ENCODE results near the gene RRP12. TPM values are rescaled to one million over a fixed set of nuclear protein-coding genes. Genes with fewer than 3 reads are reported as not detected.

RRP12 gene
- total RNA-seq, 2 donors from 2014 or later: 33.0 to 34.7 TPM

DNA sequence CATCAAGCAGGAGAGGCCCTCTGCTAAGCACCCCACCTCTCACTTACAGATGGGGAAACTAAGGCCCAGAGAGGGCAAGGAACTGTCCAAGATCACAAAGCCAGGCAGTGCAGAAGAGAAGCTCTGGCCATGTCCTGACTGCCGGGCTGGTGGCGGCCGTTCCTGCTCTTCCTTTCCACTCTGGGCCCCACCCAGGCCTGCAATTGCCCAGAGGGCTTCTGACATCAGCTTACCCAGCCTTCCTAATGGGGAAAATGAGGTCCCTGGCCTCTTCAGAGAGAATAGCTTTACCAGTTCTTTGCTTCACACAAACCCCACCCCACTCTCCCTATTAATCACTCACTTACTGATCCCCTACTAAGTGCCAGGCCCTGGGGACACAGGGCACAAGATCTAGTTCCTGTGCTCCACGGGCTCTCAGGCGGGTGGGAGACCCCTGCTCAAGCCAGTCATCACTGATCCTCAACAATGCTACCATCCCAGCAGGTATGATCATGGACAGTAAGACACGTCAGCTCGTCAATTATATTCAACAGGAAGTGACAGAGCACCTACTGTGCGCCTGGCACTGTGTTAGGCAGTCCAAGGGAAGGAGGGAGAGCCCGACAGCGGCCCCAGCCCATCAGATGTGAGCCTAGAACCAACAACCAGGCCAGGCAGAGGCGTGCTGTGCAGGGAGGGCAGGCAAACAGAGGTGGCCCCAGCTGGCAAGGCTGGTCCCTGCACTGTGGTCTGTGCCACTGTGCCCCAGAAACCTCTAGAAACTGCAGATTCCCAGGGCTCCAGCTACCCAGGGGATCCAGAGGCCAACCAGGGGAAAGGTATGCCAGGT is 40.2 kb downstream of the RRP12 start:
- Histone ChIP-seq H3K4me3 (ENCODE audit: low read length) (no peak overlapping the region), H3K27ac (ENCODE audit: low read depth, low read length) (no peak overlapping the region), H3K9me3 (ENCODE audit: control insufficient read depth, low read length) (no peaks in the 10 kb centered on the region), H3K36me3 (ENCODE audit: control insufficient read depth, insufficient read depth, low read length) (peaks cover 44% of the 10 kb centered on the region), H3K27me3 (ENCODE audit: control insufficient read depth, insufficient read depth, low read length, poor library complexity, severe bottlenecking) (no peaks in the 10 kb centered on the region), H3K4me1 (ENCODE audit: control insufficient read depth, insufficient read depth, low read length) (no peaks in the 10 kb centered on the region), H3K9ac (ENCODE audit: extremely low read depth, low read length, poor library complexity, severe bottlenecking) (no peak overlapping the region)
- TF ChIP-seq, protein P1, sequence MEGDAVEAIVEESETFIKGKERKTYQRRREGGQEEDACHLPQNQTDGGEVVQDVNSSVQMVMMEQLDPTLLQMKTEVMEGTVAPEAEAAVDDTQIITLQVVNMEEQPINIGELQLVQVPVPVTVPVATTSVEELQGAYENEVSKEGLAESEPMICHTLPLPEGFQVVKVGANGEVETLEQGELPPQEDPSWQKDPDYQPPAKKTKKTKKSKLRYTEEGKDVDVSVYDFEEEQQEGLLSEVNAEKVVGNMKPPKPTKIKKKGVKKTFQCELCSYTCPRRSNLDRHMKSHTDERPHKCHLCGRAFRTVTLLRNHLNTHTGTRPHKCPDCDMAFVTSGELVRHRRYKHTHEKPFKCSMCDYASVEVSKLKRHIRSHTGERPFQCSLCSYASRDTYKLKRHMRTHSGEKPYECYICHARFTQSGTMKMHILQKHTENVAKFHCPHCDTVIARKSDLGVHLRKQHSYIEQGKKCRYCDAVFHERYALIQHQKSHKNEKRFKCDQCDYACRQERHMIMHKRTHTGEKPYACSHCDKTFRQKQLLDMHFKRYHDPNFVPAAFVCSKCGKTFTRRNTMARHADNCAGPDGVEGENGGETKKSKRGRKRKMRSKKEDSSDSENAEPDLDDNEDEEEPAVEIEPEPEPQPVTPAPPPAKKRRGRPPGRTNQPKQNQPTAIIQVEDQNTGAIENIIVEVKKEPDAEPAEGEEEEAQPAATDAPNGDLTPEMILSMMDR (conservative IDR thresholded peaks at IDR 0.05): no peak
- no peaks in the 10 kb centered on the region for H3K27me3 Mint-ChIP-seq (ENCODE audit: insufficient read depth)
- H3K36me3 Mint-ChIP-seq (ENCODE audit: low read depth): peaks cover 56% of the 10 kb centered on the region
- DNase-seq: no peak
- H3K4me1 Mint-ChIP-seq: peaks cover 14% of the 10 kb centered on the region
- H3K27ac Mint-ChIP-seq: no peak overlapping the region
- 96 to 98% methylated on average over 8 to 11 of the region's 11 CpGs for WGBS, 2 experiments (ENCODE audit: insufficient coverage in 1 of 2, insufficient read length in 1 of 2)
- H3K4me3 Mint-ChIP-seq: no peak overlapping the region
- H3K9me3 Mint-ChIP-seq: no peaks in the 10 kb centered on the region

DNA sequence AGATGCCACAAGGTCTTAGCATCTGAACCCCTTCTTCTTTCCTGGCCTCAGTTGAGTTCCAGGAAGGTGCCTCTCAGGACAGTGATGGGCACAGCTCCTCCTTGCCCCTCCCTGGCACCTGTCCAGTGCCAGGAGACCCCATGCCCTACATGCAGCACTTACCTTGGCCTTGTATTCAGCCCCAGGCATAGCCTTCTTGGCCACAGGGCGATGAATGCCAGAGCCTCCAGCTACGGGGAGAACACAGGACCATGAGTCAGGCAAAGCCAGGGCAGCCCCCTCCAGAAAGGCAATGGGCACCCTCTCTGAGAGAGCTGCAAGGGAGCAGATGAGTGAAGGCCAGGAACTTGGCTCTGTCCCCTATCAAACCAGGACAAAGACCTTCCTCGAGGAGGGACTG is 42.4 kb downstream of the RRP12 start:
- no peaks in the 10 kb centered on the region for H3K27me3 ChIP-seq (ENCODE audit: control insufficient read depth, insufficient read depth, low read length, poor library complexity, severe bottlenecking)
- DNase-seq: no peak
- no peaks in the 10 kb centered on the region for H3K4me1 ChIP-seq (ENCODE audit: control insufficient read depth, insufficient read depth, low read length)
- peaks cover 20% of the 10 kb centered on the region for H3K4me1 Mint-ChIP-seq
- no peak overlapping the region for H3K4me3 Mint-ChIP-seq
- H3K27ac ChIP-seq (ENCODE audit: low read depth, low read length): no peak overlapping the region
- H3K9me3 ChIP-seq (ENCODE audit: control insufficient read depth, low read length): no peaks in the 10 kb centered on the region
- TF ChIP-seq, protein P1 (conservative IDR thresholded peaks at IDR 0.05): no peak
- H3K9ac ChIP-seq (ENCODE audit: extremely low read depth, low read length, poor library complexity, severe bottlenecking): no peak overlapping the region
- H3K27ac Mint-ChIP-seq: no peak overlapping the region
- H3K36me3 Mint-ChIP-seq (ENCODE audit: low read depth): peaks cover 43% of the 10 kb centered on the region
- 90 to 92% methylated on average over 3 of the region's 3 CpGs for WGBS, 2 experiments (ENCODE audit: insufficient coverage in 1 of 2, insufficient read length in 1 of 2)
- H3K4me3 ChIP-seq (ENCODE audit: low read length): peak overlapping the region; percentile 7
- H3K27me3 Mint-ChIP-seq (ENCODE audit: insufficient read depth): no peaks in the 10 kb centered on the region
- no peaks in the 10 kb centered on the region for H3K9me3 Mint-ChIP-seq
- peaks cover 33% of the 10 kb centered on the region for H3K36me3 ChIP-seq (ENCODE audit: control insufficient read depth, insufficient read depth, low read length)

DNA sequence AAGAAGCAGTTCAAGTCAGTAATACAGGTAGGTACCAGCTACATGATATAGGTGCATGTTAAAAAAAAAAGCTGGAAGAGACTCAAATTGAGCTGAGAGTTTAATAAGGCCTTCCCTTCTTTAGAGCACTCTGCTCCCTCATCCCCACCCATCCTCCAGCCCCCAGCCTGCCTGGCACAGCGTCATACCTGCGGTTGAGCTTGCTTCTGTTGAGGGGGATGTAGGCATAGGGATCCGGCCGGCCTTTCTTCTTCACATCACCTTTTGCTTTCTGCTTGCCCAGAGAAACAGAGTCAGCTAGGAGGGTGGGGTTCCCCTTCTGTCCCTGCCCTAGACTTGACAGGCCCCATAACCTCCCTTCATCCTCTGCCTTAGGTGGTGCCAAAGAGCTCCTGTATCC is 42.8 kb downstream of the RRP12 start:
- Histone ChIP-seq H3K27me3 (ENCODE audit: control insufficient read depth, insufficient read depth, low read length, poor library complexity, severe bottlenecking) (no peaks in the 10 kb centered on the region), H3K4me1 (ENCODE audit: control insufficient read depth, insufficient read depth, low read length) (no peaks in the 10 kb centered on the region), H3K9me3 (ENCODE audit: control insufficient read depth, low read length) (no peaks in the 10 kb centered on the region), H3K4me3 (ENCODE audit: low read length) (no peak overlapping the region), H3K27ac (ENCODE audit: low read depth, low read length) (no peak overlapping the region), H3K36me3 (ENCODE audit: control insufficient read depth, insufficient read depth, low read length) (peaks cover 29% of the 10 kb centered on the region), H3K9ac (ENCODE audit: extremely low read depth, low read length, poor library complexity, severe bottlenecking) (no peak overlapping the region)
- Mint-ChIP-seq H3K27me3 (ENCODE audit: insufficient read depth) (no peaks in the 10 kb centered on the region), H3K36me3 (ENCODE audit: low read depth) (peaks cover 42% of the 10 kb centered on the region), H3K4me3 (no peak overlapping the region), H3K4me1 (peaks cover 20% of the 10 kb centered on the region), H3K9me3 (no peaks in the 10 kb centered on the region), H3K27ac (no peak overlapping the region)
- DNase-seq: no peak
- TF ChIP-seq, protein P1 (conservative IDR thresholded peaks at IDR 0.05): no peak
- WGBS, 2 experiments (ENCODE audit: insufficient coverage in 1 of 2, insufficient read length in 1 of 2): 96% methylated on average over 4 of the region's 4 CpGs; no CpG with 5 or more reads in 1 of the 2 experiments
